GM23338 (cell line): Measurements from ENCODE around the gene GHRH. TPM values are rescaled to one million over a fixed set of nuclear protein-coding genes. Genes with fewer than 3 reads are reported as not detected.

Experiments
- ATAC-seq: fragments of 200-7000 bp; cut with Tn5 transposase; 3 replicates; pipeline ENCODE4 v1.9.1; 2020
- DNase-seq: peaks from one replicate; pipeline ENCODE4 v3.0.0-alpha.2; 2015; ENCODE audit warnings: low spot score
- H2AFZ ChIP-seq: fragments of 200-600 bp; sonication (generic); 2 replicates; pipeline ENCODE4 v1.8.0; 2016; ENCODE audit warnings: antibody characterized with exemption, mild to moderate bottlenecking, moderate library complexity
- H3F3A ChIP-seq: fragments of 200-600 bp; sonication (generic); replicated peaks from 2 replicates; pipeline ENCODE4 v1.8.0; 2017; ENCODE audit warnings: antibody characterized with exemption, mixed run types, low read depth
- H3K27ac ChIP-seq: fragments of 200-600 bp; sonication (generic); 2 replicates; pipeline ENCODE4 v1.6.1; 2016; ENCODE audit warnings: low read depth
- H3K27me3 ChIP-seq: fragments of 200-600 bp; sonication (generic); 2 replicates; pipeline ENCODE4 v1.8.0; 2016; ENCODE audit warnings: mild to moderate bottlenecking, mixed run types, moderate library complexity; ENCODE audit not compliant: insufficient read depth
- H3K36me3 ChIP-seq: fragments of 200-600 bp; sonication (generic); 2 replicates; pipeline ENCODE4 v1.8.0; 2016; ENCODE audit warnings: mild to moderate bottlenecking; ENCODE audit not compliant: insufficient read depth
- H3K4me1 ChIP-seq: fragments of 200-600 bp; sonication (generic); 2 replicates; pipeline ENCODE4 v1.8.0; 2016; ENCODE audit warnings: mild to moderate bottlenecking, moderate library complexity; ENCODE audit not compliant: insufficient read depth
- H3K4me2 ChIP-seq: fragments of 200-600 bp; sonication (generic); 2 replicates; pipeline ENCODE4 v1.7.1; 2017; ENCODE audit warnings: mixed run types
- H3K4me3 ChIP-seq: fragments of 200-600 bp; sonication (generic); 2 replicates; pipeline ENCODE4 v1.6.1; 2016; ENCODE audit warnings: mixed run types
- H3K79me2 ChIP-seq: fragments of 200-600 bp; sonication (generic); replicated peaks from 2 replicates; pipeline ENCODE4 v1.8.0; 2017; ENCODE audit warnings: mild to moderate bottlenecking; ENCODE audit not compliant: insufficient read depth
- H3K9me2 ChIP-seq: fragments of 200-600 bp; sonication (generic); 2 replicates; pipeline ENCODE4 v1.8.0; 2017; ENCODE audit not compliant: insufficient read depth
- H4K20me1 ChIP-seq: fragments of 200-600 bp; sonication (generic); replicated peaks from 2 replicates; pipeline ENCODE4 v1.8.0; 2017; ENCODE audit warnings: mild to moderate bottlenecking; ENCODE audit not compliant: insufficient read depth
- H3K27ac Mint-ChIP-seq: 2 replicates; pipeline ENCODE4 v1.8.0; 2020; ENCODE audit warnings: inconsistent platforms, mild to moderate bottlenecking, moderate library complexity, mixed read lengths
- H3K27me3 Mint-ChIP-seq: 3 replicates; pipeline ENCODE4 v1.8.0; 2022; ENCODE audit warnings: low read depth, mild to moderate bottlenecking, moderate library complexity, mixed read lengths, inconsistent platforms; ENCODE audit not compliant: insufficient read depth, poor library complexity
- H3K36me3 Mint-ChIP-seq: 3 replicates; pipeline ENCODE4 v1.8.0; 2021; ENCODE audit warnings: low read depth, mild to moderate bottlenecking, inconsistent platforms, moderate library complexity, mixed read lengths
- H3K4me1 Mint-ChIP-seq: 3 replicates; pipeline ENCODE4 v1.8.0; 2020; ENCODE audit warnings: mild to moderate bottlenecking, inconsistent platforms, mixed read lengths
- H3K4me3 Mint-ChIP-seq: 3 replicates; pipeline ENCODE4 v1.8.0; 2021; ENCODE audit warnings: moderate library complexity, mild to moderate bottlenecking, inconsistent platforms, mixed read lengths
- H3K9me3 Mint-ChIP-seq: 3 replicates; pipeline ENCODE4 v1.8.0; 2020; ENCODE audit warnings: moderate library complexity, mild to moderate bottlenecking, inconsistent platforms, mixed read lengths
- CREB1 ChIP-seq: fragments of 250-450 bp; sonication (Bioruptor Pico); IDR thresholded peaks from 2 replicates; pipeline ENCODE4 v1.5.0; 2020; ENCODE audit warnings: low read depth, mild to moderate bottlenecking, moderate library complexity
- CTCF ChIP-seq, 2 experiments: fragments of 200-600 bp in 1 of 2; sonication (generic) in 1 of 2; conservative IDR thresholded peaks; 2 replicates each; pipeline versions ENCODE4 v1.5.1 to v1.6.1; 2016 to 2017; ENCODE audit warnings: antibody characterized with exemption in 2 of 2, low read depth in 2 of 2, mild to moderate bottlenecking in 2 of 2, moderate library complexity in 1 of 2
- ETS1 ChIP-seq: IDR thresholded peaks from 2 replicates; pipeline ENCODE4 v1.6.1; 2016; ENCODE audit warnings: antibody characterized with exemption
- EZH2 ChIP-seq: fragments of 200-600 bp; sonication (generic); IDR thresholded peaks from one replicate; pipeline ENCODE4 v1.8.0; 2017; ENCODE audit warnings: antibody characterized with exemption, mild to moderate bottlenecking, low read depth; ENCODE audit not compliant: unreplicated experiment
- EZH2phosphoT487 ChIP-seq: fragments of 200-600 bp; sonication (generic); IDR thresholded peaks from one replicate; pipeline ENCODE4 v1.8.1; 2018; ENCODE audit warnings: antibody characterized with exemption; ENCODE audit not compliant: unreplicated experiment
- JUNB ChIP-seq: IDR thresholded peaks from one replicate; pipeline ENCODE4 v1.6.1; 2016; ENCODE audit warnings: antibody characterized with exemption; ENCODE audit not compliant: unreplicated experiment
- NANOG ChIP-seq: IDR thresholded peaks from 2 replicates; pipeline ENCODE4 v1.6.1; 2016; ENCODE audit warnings: antibody characterized with exemption, borderline replicate concordance
- POLR2AphosphoS5 ChIP-seq: IDR thresholded peaks from 2 replicates; pipeline ENCODE4 v1.6.1; 2016; ENCODE audit warnings: antibody characterized with exemption, low read depth
- REST ChIP-seq: IDR thresholded peaks from one replicate; pipeline ENCODE4 v1.6.1; 2018; ENCODE audit warnings: antibody characterized with exemption; ENCODE audit not compliant: unreplicated experiment
- STAT1 ChIP-seq: IDR thresholded peaks from one replicate; pipeline ENCODE4 v1.6.1; 2016; ENCODE audit warnings: antibody characterized with exemption; ENCODE audit not compliant: unreplicated experiment
- ZNF114 ChIP-seq: fragments of 250-450 bp; sonication (Bioruptor Pico); IDR thresholded peaks from 2 replicates; pipeline ENCODE4 v1.5.0; 2020; ENCODE audit warnings: mild to moderate bottlenecking, moderate library complexity
- ZNF331 ChIP-seq: fragments of 250-450 bp; sonication (Bioruptor Pico); IDR thresholded peaks from 2 replicates; pipeline ENCODE4 v1.5.0; 2020; ENCODE audit warnings: low read depth, mild to moderate bottlenecking, moderate library complexity
- polyA plus RNA-seq: library from polyadenylated mRNA; unstranded; fragments of >200 nt; fragmentation: Nextera tagmentation; extraction: Ambion mirVana; gene quantifications from 2 replicates; pipeline ENCODE4 v1.2.1, GENCODE V29; 2016
- total RNA-seq: library from RNA; depleted of rRNA; stranded (reverse); fragments of >200 nt; shearing (Covaris generic); gene quantifications from 2 replicates; pipeline ENCODE4 v1.2.3, GENCODE V29; 2014
- TF ChIP-seq, protein P1 (sequence below): fragments of 250-450 bp; sonication (Bioruptor Pico); IDR thresholded peaks from 2 replicates; pipeline ENCODE4 v1.5.0; 2020; ENCODE audit warnings: mild to moderate bottlenecking, moderate library complexity

The GHRH gene
- total and polyA plus RNA-seq, 2 experiments from 2014 or later, result 0.40 TPM; not detected in 1

GRCh38 chr20:37238935-37239451 lies 22.6 kb downstream of the GHRH start:
- Mint-ChIP-seq H3K27ac (no peak overlapping the region; the same call in 1 of the 2 replicates), H3K27me3 (no peaks in the 10 kb centered on the region), H3K4me3 (no peak overlapping the region), H3K36me3 (peaks cover 93% of the 10 kb centered on the region), H3K9me3 (no peaks in the 10 kb centered on the region), H3K4me1 (peaks cover 5% of the 10 kb centered on the region; the same call in 2 of the 3 replicates)
- Histone ChIP-seq H2AFZ (no peak overlapping the region), H4K20me1 (peaks cover 6% of the 10 kb centered on the region), H3K27ac (no peak overlapping the region), H3K4me2 (no peak overlapping the region), H3K79me2 (no peaks in the 10 kb centered on the region), H3K4me3 (no peak overlapping the region), H3K27me3 (no peaks in the 10 kb centered on the region), H3K4me1 (no peaks in the 10 kb centered on the region), H3F3A (peaks cover 8% of the 10 kb centered on the region), H3K9me2 (no peaks in the 10 kb centered on the region), H3K36me3 (peaks cover 65% of the 10 kb centered on the region)
- DNase-seq (no peak), ATAC-seq (no peak)
- TF ChIP-seq CTCF (conservative IDR thresholded peaks at IDR 0.05; ENCODE audit: low read depth in 2 of 2), result no peak
- no peak for TF ChIP-seq NANOG
- no peak for TF ChIP-seq STAT1
- no peak for TF ChIP-seq EZH2
- TF ChIP-seq REST, result no peak
- TF ChIP-seq ZNF331 (CRISPR knock-in tag), result no peak
- TF ChIP-seq ETS1, result no peak
- no peak for TF ChIP-seq JUNB
- TF ChIP-seq CREB1 (CRISPR knock-in tag), result no peak
- TF ChIP-seq EZH2phosphoT487, result no peak
- no peak for TF ChIP-seq POLR2AphosphoS5
- TF ChIP-seq, protein P1, sequence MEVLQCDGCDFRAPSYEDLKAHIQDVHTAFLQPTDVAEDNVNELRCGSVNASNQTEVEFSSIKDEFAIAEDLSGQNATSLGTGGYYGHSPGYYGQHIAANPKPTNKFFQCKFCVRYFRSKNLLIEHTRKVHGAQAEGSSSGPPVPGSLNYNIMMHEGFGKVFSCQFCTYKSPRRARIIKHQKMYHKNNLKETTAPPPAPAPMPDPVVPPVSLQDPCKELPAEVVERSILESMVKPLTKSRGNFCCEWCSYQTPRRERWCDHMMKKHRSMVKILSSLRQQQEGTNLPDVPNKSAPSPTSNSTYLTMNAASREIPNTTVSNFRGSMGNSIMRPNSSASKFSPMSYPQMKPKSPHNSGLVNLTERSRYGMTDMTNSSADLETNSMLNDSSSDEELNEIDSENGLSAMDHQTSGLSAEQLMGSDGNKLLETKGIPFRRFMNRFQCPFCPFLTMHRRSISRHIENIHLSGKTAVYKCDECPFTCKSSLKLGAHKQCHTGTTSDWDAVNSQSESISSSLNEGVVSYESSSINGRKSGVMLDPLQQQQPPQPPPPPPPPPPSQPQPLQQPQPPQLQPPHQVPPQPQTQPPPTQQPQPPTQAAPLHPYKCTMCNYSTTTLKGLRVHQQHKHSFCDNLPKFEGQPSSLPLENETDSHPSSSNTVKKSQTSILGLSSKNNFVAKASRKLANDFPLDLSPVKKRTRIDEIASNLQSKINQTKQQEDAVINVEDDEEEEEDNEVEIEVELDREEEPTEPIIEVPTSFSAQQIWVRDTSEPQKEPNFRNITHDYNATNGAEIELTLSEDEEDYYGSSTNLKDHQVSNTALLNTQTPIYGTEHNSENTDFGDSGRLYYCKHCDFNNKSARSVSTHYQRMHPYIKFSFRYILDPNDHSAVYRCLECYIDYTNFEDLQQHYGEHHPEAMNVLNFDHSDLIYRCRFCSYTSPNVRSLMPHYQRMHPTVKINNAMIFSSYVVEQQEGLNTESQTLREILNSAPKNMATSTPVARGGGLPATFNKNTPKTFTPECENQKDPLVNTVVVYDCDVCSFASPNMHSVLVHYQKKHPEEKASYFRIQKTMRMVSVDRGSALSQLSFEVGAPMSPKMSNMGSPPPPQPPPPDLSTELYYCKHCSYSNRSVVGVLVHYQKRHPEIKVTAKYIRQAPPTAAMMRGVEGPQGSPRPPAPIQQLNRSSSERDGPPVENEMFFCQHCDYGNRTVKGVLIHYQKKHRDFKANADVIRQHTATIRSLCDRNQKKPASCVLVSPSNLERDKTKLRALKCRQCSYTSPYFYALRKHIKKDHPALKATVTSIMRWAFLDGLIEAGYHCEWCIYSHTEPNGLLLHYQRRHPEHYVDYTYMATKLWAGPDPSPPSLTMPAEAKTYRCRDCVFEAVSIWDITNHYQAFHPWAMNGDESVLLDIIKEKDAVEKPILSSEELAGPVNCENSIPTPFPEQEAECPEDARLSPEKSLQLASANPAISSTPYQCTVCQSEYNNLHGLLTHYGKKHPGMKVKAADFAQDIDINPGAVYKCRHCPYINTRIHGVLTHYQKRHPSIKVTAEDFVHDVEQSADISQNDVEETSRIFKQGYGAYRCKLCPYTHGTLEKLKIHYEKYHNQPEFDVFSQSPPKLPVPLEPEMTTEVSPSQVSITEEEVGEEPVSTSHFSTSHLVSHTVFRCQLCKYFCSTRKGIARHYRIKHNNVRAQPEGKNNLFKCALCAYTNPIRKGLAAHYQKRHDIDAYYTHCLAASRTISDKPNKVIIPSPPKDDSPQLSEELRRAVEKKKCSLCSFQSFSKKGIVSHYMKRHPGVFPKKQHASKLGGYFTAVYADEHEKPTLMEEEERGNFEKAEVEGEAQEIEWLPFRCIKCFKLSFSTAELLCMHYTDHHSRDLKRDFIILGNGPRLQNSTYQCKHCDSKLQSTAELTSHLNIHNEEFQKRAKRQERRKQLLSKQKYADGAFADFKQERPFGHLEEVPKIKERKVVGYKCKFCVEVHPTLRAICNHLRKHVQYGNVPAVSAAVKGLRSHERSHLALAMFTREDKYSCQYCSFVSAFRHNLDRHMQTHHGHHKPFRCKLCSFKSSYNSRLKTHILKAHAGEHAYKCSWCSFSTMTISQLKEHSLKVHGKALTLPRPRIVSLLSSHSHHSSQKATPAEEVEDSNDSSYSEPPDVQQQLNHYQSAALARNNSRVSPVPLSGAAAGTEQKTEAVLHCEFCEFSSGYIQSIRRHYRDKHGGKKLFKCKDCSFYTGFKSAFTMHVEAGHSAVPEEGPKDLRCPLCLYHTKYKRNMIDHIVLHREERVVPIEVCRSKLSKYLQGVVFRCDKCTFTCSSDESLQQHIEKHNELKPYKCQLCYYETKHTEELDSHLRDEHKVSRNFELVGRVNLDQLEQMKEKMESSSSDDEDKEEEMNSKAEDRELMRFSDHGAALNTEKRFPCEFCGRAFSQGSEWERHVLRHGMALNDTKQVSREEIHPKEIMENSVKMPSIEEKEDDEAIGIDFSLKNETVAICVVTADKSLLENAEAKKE (CRISPR knock-in tag), result no peak
- TF ChIP-seq ZNF114 (CRISPR knock-in tag), result no peak
